H9 (cell line): ENCODE measurements around the gene CCBE1. TPM values are rescaled to one million over a fixed set of nuclear protein-coding genes. Genes with fewer than 3 reads are reported as not detected.

ENCODE experiments used
- DNase-seq: peaks from one replicate; pipeline ENCODE4 v3.0.0-alpha.2; 2017
- H2AFZ ChIP-seq: one replicate; pipeline ENCODE4 v1.6.1; 2013; ENCODE audit warnings: mild to moderate bottlenecking, low read length, control low read depth, moderate library complexity
- H2AK5ac ChIP-seq: 2 replicates; pipeline ENCODE4 v1.6.1; 2013; ENCODE audit warnings: low read length, control low read depth, mixed read lengths; ENCODE audit not compliant: insufficient read length
- H2BK120ac ChIP-seq: one replicate; pipeline ENCODE4 v1.6.1; 2013; ENCODE audit warnings: low read depth, mild to moderate bottlenecking, low read length, control low read depth, inconsistent platforms; ENCODE audit not compliant: poor library complexity, severe bottlenecking
- H2BK12ac ChIP-seq: 2 replicates; pipeline ENCODE4 v1.6.1; 2013; ENCODE audit warnings: low read length, control low read depth, mixed read lengths, low read depth; ENCODE audit not compliant: insufficient read length
- H2BK15ac ChIP-seq: 2 replicates; pipeline ENCODE4 v1.6.1; 2013; ENCODE audit warnings: low read depth, low read length, control low read depth
- H2BK20ac ChIP-seq: one replicate; pipeline ENCODE4 v1.6.1; 2013; ENCODE audit warnings: low read depth, mild to moderate bottlenecking, low read length, control low read depth, inconsistent platforms; ENCODE audit not compliant: poor library complexity, severe bottlenecking
- H2BK5ac ChIP-seq: 2 replicates; pipeline ENCODE4 v1.6.1; 2013; ENCODE audit warnings: low read length, control low read depth, mixed read lengths; ENCODE audit not compliant: insufficient read length
- H3K14ac ChIP-seq: 2 replicates; pipeline ENCODE4 v1.6.1; 2013; ENCODE audit warnings: low read length, control low read depth; ENCODE audit not compliant: insufficient read depth
- H3K18ac ChIP-seq: 2 replicates; pipeline ENCODE4 v1.6.1; 2013; ENCODE audit warnings: low read depth, mild to moderate bottlenecking, mixed read lengths, low read length, control low read depth; ENCODE audit not compliant: insufficient read length
- H3K23ac ChIP-seq: 2 replicates; pipeline ENCODE4 v1.6.1; 2013; ENCODE audit warnings: low read length, control low read depth, mixed read lengths, low read depth; ENCODE audit not compliant: insufficient read length
- H3K23me2 ChIP-seq: 2 replicates; pipeline ENCODE4 v1.6.1; 2013; ENCODE audit warnings: low read depth, mild to moderate bottlenecking, mixed read lengths, low read length, control low read depth; ENCODE audit not compliant: insufficient read length, poor library complexity, severe bottlenecking
- H3K27ac ChIP-seq: 2 replicates; pipeline ENCODE4 v1.5.1; 2013; ENCODE audit warnings: low read length, control low read depth, mixed read lengths, low read depth; ENCODE audit not compliant: insufficient read length
- H3K27me3 ChIP-seq: 2 replicates; pipeline ENCODE4 v1.6.1; 2013; ENCODE audit warnings: low read length, control low read depth, inconsistent platforms; ENCODE audit not compliant: insufficient read depth
- H3K4ac ChIP-seq: 2 replicates; pipeline ENCODE4 v1.6.1; 2013; ENCODE audit warnings: low read depth, mild to moderate bottlenecking, control low read depth, inconsistent platforms, low read length, moderate library complexity
- H3K4me1 ChIP-seq: 2 replicates; pipeline ENCODE4 v1.6.1; 2013; ENCODE audit warnings: low read length, control low read depth, inconsistent platforms; ENCODE audit not compliant: insufficient read depth
- H3K4me2 ChIP-seq: 2 replicates; pipeline ENCODE4 v1.6.1; 2013; ENCODE audit warnings: low read length, control low read depth, mixed read lengths; ENCODE audit not compliant: insufficient read length, insufficient read depth
- H3K56ac ChIP-seq: 2 replicates; pipeline ENCODE4 v1.6.1; 2013; ENCODE audit warnings: low read depth, mild to moderate bottlenecking, mixed read lengths, low read length, control low read depth; ENCODE audit not compliant: insufficient read length
- H3K79me1 ChIP-seq: 2 replicates; pipeline ENCODE4 v1.6.1; 2013; ENCODE audit warnings: low read depth, mild to moderate bottlenecking, moderate library complexity, low read length, control low read depth, inconsistent platforms; ENCODE audit not compliant: insufficient read depth, poor library complexity, severe bottlenecking
- H3K79me2 ChIP-seq: 2 replicates; pipeline ENCODE4 v1.6.1; 2013; ENCODE audit warnings: low read length, control low read depth, inconsistent platforms; ENCODE audit not compliant: insufficient read depth
- H3K9ac ChIP-seq: 2 replicates; pipeline ENCODE4 v1.6.1; 2013; ENCODE audit warnings: low read length, control low read depth, mixed read lengths; ENCODE audit not compliant: insufficient read length; ENCODE audit errors: extremely low read depth
- H3K9me3 ChIP-seq: one replicate; pipeline ENCODE4 v1.6.1; 2013; ENCODE audit warnings: low read depth, low read length, inconsistent platforms; ENCODE audit not compliant: control insufficient read depth
- H3T11ph ChIP-seq: one replicate; pipeline ENCODE4 v1.6.1; 2013; ENCODE audit warnings: mild to moderate bottlenecking, low read length, control low read depth, inconsistent platforms
- H4K20me1 ChIP-seq: one replicate; pipeline ENCODE4 v1.6.1; 2013; ENCODE audit not compliant: control insufficient read depth, insufficient read length, insufficient read depth
- H4K5ac ChIP-seq: 2 replicates; pipeline ENCODE4 v1.6.1; 2013; ENCODE audit warnings: low read depth, mild to moderate bottlenecking, mixed read lengths, low read length, control low read depth; ENCODE audit not compliant: insufficient read length
- H4K8ac ChIP-seq: replicated peaks from 2 replicates; pipeline ENCODE4 v1.6.1; 2013; ENCODE audit warnings: low read length, control low read depth, mixed read lengths, low read depth; ENCODE audit not compliant: insufficient read length
- H4K91ac ChIP-seq: 2 replicates; pipeline ENCODE4 v1.6.1; 2013; ENCODE audit warnings: low read depth, mild to moderate bottlenecking, moderate library complexity, mixed read lengths, low read length, control low read depth; ENCODE audit not compliant: insufficient read length
- H3K27ac Mint-ChIP-seq, 3 experiments: 2 replicates in 2 of 3; 3 replicates in 1 of 3; pipeline ENCODE4 v1.8.0; 2020 to 2021; ENCODE audit warnings: mixed read lengths in 3 of 3, mild to moderate bottlenecking in 1 of 3, moderate library complexity in 1 of 3
- H3K27me3 Mint-ChIP-seq: 2 replicates; pipeline ENCODE4 v1.8.0; 2021; ENCODE audit warnings: low read depth, mild to moderate bottlenecking, moderate library complexity, mixed read lengths
- H3K36me3 Mint-ChIP-seq, 3 experiments: 2 replicates in 2 of 3; 3 replicates in 1 of 3; pipeline ENCODE4 v1.8.0; 2020 to 2021; ENCODE audit warnings: low read depth in 3 of 3, mixed read lengths in 3 of 3; ENCODE audit not compliant: insufficient read depth in 1 of 3
- H3K4me1 Mint-ChIP-seq, 2 experiments: 2 replicates each; pipeline ENCODE4 v1.8.0; 2020; ENCODE audit warnings: mixed read lengths in 2 of 2
- H3K4me3 Mint-ChIP-seq, 2 experiments: 2 replicates in 1 of 2; 3 replicates in 1 of 2; pipeline ENCODE4 v1.8.0; 2020 to 2021; ENCODE audit warnings: mild to moderate bottlenecking in 2 of 2, mixed read lengths in 2 of 2, moderate library complexity in 1 of 2
- H3K9me3 Mint-ChIP-seq, 2 experiments: 2 replicates in 1 of 2; 3 replicates in 1 of 2; pipeline ENCODE4 v1.8.0; 2020; ENCODE audit warnings: mild to moderate bottlenecking in 2 of 2, mixed read lengths in 2 of 2, moderate library complexity in 1 of 2
- CTCF ChIP-seq: fragments of 200-600 bp; sonication (generic); conservative IDR thresholded peaks from 3 replicates; pipeline ENCODE4 v1.8.0; 2021; ENCODE audit warnings: antibody characterized with exemption, mild to moderate bottlenecking
- WGBS: extraction: QIAGEN DNeasy Blood & Tissue Kit; methylation state at CpG from one replicate; pipeline ENCODE4 v1.1.7; 2013; ENCODE audit warnings: missing lambda C conversion rate, low lambda C conversion rate, mixed read lengths; ENCODE audit not compliant: insufficient read length; ENCODE audit errors: extremely low coverage; 5-methylcytosine and 5-hydroxymethylcytosine counted together
- total RNA-seq: library from RNA; stranded (reverse); gene quantifications from 2 replicates; pipeline ENCODE4 v1.2.1, GENCODE V29; 2021

The CCBE1 gene
- total RNA-seq, 1 experiment from 2014 or later, result 0.39 TPM

DNA sequence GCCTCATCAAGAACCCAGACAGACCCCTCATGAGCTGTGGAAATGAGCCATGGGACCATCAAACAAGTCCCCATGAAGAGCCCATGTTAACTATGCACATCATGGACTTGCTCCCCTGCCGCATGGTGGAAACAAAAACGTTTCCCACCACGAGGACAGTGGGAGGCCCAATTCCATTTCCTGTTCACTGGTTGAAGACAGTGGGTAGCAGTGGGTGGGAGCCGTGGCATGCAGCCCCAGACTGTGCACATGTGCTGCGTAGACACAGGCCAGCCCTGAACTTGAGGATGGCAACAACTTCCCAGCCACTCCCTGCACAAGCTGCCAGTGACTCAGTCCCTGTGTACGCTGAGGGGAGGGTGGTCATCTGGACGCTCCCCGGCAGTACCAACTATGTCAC is 229.7 kb downstream of the CCBE1 start:
- Mint-ChIP-seq H3K27me3 (no peaks in the 10 kb centered on the region; the same call in 1 of the 2 replicates), H3K4me1 (peaks cover 0 to 6% of the 10 kb centered on the region in 2 experiments; a peak in 1 of 4 replicates), H3K4me3 (no peak overlapping the region), H3K36me3 (no peaks in the 10 kb centered on the region), H3K27ac (no peak overlapping the region; a peak in 1 of 7 replicates), H3K9me3 (no peaks in the 10 kb centered on the region)
- no peak overlapping the region for H3K23ac ChIP-seq
- no peaks in the 10 kb centered on the region for H3K79me1 ChIP-seq
- H3K79me2 ChIP-seq, result no peaks in the 10 kb centered on the region
- H2BK20ac ChIP-seq, result no peak overlapping the region
- H3K27ac ChIP-seq, result no peak overlapping the region
- no peak overlapping the region for H2BK120ac ChIP-seq
- H3K9me3 ChIP-seq, result no peaks in the 10 kb centered on the region
- no peak overlapping the region for H2BK5ac ChIP-seq
- no peak overlapping the region for H3K56ac ChIP-seq
- no peak overlapping the region for H4K5ac ChIP-seq
- no peaks in the 10 kb centered on the region for H3K4me1 ChIP-seq
- no peak overlapping the region for H2BK15ac ChIP-seq
- H2BK12ac ChIP-seq, result no peak overlapping the region
- H3K27me3 ChIP-seq, result no peaks in the 10 kb centered on the region
- no peak overlapping the region for H3K9ac ChIP-seq
- DNase-seq, result no peak
- no peak overlapping the region for H3K4ac ChIP-seq
- H2AFZ ChIP-seq, result no peak overlapping the region
- no peak overlapping the region for H3T11ph ChIP-seq
- no CpG with 5 or more reads among the region's 8 CpGs for WGBS
- H4K91ac ChIP-seq, result no peak overlapping the region
- H2AK5ac ChIP-seq, result no peak overlapping the region
- H3K23me2 ChIP-seq, result no peaks in the 10 kb centered on the region
- TF ChIP-seq CTCF, result no peak
- no peak overlapping the region for H4K8ac ChIP-seq
- no peaks in the 10 kb centered on the region for H4K20me1 ChIP-seq
- H3K14ac ChIP-seq, result peak overlapping the region; percentile 47; the same call in 1 of the 2 replicates
- no peak overlapping the region for H3K4me2 ChIP-seq
- H3K18ac ChIP-seq, result no peak overlapping the region
